ENCODE measurements around the gene RPS6KA4.
"Not testable (repeated sequence)": the region's sequence is repeated elsewhere in the genome, so short reads cannot be mapped to it uniquely, and the experiment has no call there.

Gene RPS6KA4

DNA sequence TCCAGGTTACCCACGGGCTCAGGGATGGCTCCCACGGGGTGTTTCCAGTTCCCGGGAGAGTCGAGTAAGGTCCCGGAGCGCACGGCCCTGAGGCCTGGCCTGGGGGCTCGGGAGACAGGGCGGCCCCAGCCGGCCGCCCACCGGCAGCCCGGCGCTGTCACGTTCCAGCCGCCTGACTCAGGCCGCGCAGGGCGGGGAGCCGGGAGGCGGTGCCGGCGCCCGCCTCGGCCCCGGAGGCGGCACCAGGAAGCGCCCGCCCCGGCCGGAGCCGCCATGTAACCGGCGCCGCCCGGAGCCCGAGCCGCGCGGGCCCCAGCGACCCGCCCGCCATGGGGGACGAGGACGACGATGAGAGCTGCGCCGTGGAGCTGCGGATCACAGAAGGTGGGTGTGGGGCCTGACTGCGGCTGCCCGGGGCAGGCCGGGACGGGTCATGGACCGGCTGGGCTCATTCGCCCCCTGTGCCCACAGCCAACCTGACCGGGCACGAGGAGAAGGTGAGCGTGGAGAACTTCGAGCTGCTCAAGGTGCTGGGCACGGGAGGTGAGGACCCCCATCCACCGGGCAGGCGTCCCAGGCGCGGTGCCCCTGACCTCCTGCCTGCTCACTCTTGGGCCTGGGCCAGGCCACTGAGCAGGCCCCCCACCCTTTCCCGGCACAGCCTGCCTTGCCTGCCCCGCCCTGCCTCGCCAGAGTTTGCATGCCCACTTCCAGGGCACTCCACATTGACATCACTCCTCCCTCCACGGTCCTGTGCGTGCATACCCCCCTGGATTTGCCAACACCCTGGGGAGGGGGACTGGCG, at the start of gene RPS6KA4:
RPS6KA4 (plus strand) TSS at position 256 of the 805 bp plus-strand sequence; CDS start at position 330, 74 bp downstream.
- peak; percentile 81 for DNase-seq

- no peak for DNase-seq
Measured at GRCh38 chr11:64312947-64313346, 46.0 kb upstream of the RPS6KA4 start.

DNA sequence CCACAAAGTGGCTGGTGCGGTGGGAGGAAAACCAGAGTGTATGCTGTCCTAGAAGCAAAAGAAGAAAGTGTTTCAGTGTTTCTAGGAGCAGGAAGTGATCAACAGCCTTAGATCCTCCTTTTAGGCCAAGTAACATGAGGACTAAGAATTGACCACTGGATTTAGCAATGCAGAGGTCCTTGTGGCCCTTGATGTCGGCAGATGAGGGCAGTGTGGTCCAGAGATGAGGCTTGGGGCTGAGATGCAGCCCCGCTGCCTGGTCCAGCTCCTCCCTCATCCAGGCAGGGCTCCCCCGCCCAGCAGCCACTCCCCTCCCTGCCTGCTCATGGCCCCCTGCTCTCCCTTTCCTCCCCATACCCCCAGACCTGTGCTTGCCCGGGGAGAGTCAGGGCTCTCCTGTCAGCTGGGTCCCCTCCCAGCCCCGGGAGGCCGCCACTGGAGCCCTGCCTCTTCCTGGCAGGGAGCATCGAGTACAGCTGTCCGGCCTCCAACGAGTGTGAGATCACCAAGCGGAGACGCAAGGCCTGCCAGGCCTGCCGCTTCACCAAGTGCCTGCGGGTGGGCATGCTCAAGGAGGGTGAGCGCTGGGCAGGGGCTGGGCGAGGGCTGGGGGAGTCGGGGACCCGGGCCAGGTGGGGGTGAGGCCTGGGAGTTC, 45.3 kb upstream of the RPS6KA4 start:
- no peak for DNase-seq

GRCh38 chr11:64314146-64314804, 44.7 kb upstream of the RPS6KA4 start:
- DNase-seq, result no peak

GRCh38 chr11:64314805-64315561, 44.0 kb upstream of the RPS6KA4 start:
- no peak for DNase-seq

- DNase-seq, result not testable (repeated sequence)
Measured at GRCh38 chr11:64315667-64316526, 43.1 kb upstream of the RPS6KA4 start.

DNA sequence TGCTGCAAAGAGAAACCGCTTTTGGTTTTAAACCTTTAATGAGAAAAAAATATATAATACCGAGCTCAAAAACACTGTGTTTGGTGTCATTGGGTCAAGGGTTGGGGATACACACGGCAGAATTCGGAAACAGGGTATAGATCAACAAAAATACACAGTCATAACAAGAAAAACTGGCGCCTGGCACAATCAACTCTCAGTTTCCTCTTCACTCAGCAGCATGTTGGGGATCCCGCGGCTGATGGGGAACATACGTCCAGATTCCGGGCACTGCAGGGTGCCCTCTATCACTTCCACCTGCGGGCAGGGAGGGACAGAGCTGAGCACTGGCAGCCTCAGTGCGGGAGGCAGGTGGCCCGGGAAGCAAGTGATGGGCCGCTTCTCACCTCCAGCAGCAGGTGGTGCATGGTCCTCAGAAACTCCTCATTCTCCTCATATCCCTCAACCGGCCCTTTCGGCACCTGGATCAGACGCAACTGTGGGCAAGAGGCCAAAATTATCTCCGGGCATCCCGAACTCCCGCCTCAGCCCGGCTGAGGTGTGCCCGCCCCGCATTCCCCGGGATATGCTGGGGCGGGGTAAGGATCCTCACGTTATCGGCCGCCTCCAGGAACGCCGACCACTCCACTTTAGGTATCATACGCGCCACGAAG, 42.2 kb upstream of the RPS6KA4 start:
- peak; percentile 74 for DNase-seq

- DNase-seq, result peak; percentile 99
Measured at GRCh38 chr11:64317325-64317960, 41.5 kb upstream of the RPS6KA4 start, which contains the start of gene TRMT112. TRMT112 (minus strand) TSS chr11:64317559; CDS start chr11:64317526, 33 bp downstream.

- DNase-seq, result peak; percentile 99
Measured at GRCh38 chr11:64317961-64318765, 40.8 kb upstream of the RPS6KA4 start, which contains the start of gene PRDX5. PRDX5 (plus strand) TSS chr11:64318121; CDS start chr11:64318216, 95 bp downstream.

- DNase-seq, result peak; percentile 44
Measured at GRCh38 chr11:64318766-64319761, 39.9 kb upstream of the RPS6KA4 start.

DNA sequence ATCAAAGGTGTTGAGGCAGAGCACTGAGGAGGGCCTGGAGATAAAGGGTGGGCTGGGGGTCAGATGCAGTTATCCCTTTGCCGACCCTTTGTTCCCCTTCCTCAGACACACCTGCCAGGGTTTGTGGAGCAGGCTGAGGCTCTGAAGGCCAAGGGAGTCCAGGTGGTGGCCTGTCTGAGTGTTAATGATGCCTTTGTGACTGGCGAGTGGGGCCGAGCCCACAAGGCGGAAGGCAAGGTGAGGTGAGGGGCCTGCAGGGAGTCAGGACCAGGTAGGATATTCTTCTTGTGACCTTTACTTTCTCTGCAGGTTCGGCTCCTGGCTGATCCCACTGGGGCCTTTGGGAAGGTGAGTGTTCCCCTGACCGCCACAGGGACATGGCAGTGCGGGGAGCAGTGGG, 38.4 kb upstream of the RPS6KA4 start:
- DNase-seq, result no peak

DNA sequence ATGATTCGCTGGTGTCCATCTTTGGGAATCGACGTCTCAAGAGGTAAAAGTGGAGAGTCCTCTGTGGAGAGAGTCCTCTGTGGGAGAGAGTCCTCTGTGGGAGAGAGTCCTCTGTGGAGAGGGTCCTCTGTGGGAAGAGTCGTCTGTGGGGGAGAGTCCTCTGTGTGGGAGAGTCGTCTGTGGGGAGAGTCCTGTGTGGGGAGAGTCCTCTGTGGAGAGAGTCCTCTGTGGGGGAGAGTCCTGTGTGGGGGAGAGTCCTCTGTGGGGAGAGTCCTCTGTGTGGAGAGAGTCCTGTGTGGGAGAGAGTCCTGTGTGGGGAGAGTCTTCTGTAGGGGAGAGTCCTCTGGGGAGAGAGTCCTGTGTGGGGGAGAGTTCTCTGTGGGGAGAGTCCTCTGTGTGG, 37.9 kb upstream of the RPS6KA4 start:
- DNase-seq, result no peak

DNA sequence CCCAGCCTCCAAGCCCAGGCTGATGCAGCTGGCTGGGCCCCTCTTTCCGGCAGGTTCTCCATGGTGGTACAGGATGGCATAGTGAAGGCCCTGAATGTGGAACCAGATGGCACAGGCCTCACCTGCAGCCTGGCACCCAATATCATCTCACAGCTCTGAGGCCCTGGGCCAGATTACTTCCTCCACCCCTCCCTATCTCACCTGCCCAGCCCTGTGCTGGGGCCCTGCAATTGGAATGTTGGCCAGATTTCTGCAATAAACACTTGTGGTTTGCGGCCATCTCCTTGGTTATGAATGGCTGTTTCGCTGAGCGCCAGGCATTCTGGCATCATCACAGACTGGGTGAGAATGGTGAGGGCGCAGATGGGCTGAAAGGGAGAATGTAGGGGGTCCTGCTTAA, 37.4 kb upstream of the RPS6KA4 start:
- no peak for DNase-seq

- no peak for DNase-seq
Measured at GRCh38 chr11:64322925-64323260, 36.1 kb upstream of the RPS6KA4 start.

GRCh38 chr11:64323373-64323772, 35.6 kb upstream of the RPS6KA4 start:
- DNase-seq, result no peak

DNA sequence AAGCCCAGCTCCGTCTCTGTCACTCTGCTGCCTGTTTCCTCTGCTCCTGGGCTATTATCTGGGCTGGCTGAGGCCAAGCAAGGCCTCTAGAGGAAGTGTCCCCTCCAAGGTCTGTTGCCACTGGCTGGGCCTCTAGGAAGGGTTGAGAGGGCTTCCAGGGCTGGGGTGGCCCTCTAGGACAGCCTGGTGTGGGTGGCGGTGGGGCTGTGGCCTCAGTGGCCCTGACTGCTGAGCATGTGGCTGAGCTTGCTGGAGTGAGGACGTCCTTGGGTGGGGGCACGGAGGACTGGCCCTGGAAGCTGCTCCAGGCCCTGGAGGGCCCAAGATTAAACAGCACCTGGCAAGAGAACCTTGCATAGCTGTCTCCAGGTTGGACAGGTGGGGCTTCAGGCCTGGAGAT, 35.0 kb upstream of the RPS6KA4 start:
- not testable (repeated sequence) for DNase-seq

DNA sequence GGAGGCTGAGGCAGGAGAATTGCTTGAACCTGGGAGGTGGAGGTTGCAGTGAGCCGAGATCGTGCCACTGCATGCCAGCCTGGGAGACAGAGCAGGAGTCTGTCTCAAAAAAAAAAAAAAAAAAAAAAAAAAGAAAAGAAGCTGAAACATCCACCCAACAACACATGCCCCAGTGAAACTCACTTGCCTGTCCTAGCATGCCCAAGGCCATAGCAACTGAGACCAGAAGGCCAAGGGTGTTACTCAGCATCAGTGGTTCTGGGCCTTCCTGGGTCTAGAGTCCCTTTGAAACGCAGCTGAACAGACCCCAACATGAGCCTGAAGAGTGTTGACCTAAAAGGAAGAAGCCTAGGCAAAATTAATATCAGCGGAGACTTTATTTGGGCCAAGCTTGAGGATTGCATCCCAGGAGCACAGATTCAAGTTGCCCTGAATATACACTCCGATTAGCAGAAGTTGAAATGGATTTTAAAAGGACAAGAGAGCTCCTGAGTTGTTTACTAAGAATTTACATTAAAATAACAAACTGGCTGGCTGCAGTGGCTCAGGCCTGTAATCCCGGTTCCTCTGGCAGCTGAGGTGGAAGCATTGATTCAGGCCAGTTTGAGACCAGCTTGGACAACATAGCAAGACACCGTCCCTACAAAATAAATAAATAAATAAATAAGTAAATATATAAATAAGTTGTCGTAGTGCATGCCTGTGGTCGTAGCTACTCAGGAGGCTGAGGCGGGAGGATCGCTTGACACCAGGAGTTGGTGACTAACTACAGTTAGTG, 34.1 kb upstream of the RPS6KA4 start:
- no peak for DNase-seq

DNA sequence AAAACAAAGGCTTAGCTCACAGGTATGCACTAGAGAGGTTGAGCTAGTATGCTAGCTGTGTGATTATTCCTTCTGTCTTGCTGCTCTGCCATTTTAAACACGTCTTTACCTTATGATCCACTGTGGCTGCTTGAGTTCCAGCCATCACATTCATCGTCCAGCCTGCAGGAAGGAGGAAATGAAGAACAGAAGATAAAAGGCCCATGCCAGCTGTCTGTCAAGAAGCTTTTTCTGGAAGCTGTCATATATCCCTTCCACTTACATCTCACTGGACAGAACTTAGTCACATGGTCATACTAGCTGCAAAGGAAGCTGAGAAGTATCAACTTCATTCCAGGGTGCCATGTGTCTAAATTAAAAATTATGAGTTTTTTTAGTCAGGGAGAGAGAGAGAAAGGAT, 31.6 kb upstream of the RPS6KA4 start:
- DNase-seq, result no peak
